NCI-H524 treated with DMSO at 0.1 percent for 48 hours (cell line): ENCODE results near the gene AURKAIP1.

Experiments used
- DNase-seq: peaks from one replicate; lab custom pipeline; 2025; lab: John Stamatoyannopoulos, UW

AURKAIP1 gene

DNA sequence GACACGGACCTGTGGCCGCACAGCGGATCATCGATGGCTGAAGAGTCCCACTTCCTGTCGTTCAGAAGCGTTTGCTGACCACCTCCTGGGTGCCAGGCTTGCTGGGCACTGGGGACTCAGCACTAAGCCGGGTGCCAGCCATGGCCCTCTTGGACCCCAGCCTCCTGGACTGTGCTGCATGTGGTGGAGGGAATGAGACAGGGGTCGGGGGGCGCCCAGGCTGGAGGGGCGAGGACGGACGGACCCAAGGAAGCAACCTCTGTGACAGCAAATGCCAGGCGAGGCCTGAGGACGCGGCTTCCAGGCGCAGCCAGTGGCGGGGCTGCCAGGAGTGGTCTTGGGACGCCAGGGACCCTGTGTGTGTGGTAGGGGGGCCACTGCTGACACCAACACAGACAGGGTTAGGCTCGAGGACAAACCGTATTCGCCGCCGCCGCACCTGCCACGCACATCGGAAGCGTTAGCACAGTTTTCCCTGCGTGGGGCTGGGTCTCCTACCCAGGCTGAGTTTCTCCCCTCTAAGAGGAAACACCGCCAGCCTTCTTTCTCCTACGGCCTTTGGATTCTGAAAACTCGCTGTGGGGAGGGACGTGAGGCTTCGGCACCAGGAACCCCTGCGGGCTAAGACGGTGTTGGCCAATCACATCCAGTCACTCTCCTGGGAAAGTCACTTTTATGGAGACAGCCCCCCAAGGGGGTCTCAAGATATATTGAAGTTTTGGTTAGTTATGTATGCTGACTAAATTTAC is 13.6 kb downstream of the AURKAIP1 start:
- DNase-seq, result no peak

DNA sequence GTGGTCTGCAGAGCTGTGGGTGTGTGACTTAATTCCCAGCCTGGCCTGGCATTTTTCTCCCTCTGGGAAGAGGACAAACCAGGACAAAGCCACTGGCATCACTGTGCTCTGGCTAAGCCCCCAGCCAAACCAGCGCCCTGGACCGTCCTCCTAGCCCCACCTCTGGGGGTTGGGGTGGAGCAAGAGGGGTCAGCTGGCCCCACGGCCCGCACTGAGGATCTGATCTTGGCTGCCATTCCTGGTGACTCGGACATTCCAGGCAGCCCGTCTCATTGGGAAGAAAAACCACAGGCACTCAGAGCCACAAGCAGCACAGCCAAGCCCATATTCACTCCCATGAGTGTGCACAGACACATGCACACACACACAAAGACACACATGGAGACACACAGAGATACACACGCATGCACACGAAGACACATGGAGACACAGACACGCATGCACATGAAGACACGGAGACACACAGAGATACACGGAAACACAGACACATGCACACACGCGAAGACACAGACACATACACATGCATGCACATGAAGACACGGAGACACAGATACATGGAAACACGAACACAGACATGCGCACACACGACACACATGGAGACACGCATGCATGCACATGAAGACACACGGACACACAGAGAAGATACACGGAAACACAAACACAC is 14.4 kb downstream of the AURKAIP1 start:
- DNase-seq, result no peak

- no peak for DNase-seq
Measured at GRCh38 chr1:1359664-1360468, 15.1 kb downstream of the AURKAIP1 start.

- no peak for DNase-seq
Measured at GRCh38 chr1:1359308-1359663, 15.7 kb downstream of the AURKAIP1 start.

- DNase-seq, result no peak
Measured at GRCh38 chr1:1358433-1359271, 16.4 kb downstream of the AURKAIP1 start, which contains the start of gene MXRA8. MXRA8 (minus strand) TSS chr1:1358555; CDS start chr1:1358504, 51 bp downstream.

GRCh38 chr1:1357871-1358432 is 17.1 kb downstream of the AURKAIP1 start:
- DNase-seq, result no peak

- no peak for DNase-seq
Measured at GRCh38 chr1:1356796-1357401, 18.1 kb downstream of the AURKAIP1 start.

GRCh38 chr1:1356166-1356795 is 18.7 kb downstream of the AURKAIP1 start:
- no peak for DNase-seq

DNA sequence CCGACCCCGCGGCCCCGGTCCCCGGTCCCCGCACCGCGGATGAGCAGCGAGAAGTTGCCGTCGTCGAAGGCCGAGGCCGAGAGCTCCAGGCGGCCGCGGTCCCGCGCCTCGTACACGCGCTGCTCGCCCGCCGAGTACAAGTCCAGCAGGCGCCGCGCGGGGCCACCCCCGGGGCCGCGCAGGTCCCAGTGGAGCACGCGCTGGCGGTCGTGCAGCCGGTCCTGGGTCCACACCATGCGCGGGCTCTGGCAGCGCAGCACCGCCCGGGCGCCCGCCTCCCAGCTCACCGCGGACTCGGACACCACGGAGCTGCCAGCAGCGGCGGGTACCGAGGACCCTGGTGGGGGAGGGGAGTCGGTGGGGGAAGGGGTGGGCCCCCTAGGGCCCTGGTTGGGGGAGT is 19.6 kb downstream of the AURKAIP1 start:
- no peak for DNase-seq

DNA sequence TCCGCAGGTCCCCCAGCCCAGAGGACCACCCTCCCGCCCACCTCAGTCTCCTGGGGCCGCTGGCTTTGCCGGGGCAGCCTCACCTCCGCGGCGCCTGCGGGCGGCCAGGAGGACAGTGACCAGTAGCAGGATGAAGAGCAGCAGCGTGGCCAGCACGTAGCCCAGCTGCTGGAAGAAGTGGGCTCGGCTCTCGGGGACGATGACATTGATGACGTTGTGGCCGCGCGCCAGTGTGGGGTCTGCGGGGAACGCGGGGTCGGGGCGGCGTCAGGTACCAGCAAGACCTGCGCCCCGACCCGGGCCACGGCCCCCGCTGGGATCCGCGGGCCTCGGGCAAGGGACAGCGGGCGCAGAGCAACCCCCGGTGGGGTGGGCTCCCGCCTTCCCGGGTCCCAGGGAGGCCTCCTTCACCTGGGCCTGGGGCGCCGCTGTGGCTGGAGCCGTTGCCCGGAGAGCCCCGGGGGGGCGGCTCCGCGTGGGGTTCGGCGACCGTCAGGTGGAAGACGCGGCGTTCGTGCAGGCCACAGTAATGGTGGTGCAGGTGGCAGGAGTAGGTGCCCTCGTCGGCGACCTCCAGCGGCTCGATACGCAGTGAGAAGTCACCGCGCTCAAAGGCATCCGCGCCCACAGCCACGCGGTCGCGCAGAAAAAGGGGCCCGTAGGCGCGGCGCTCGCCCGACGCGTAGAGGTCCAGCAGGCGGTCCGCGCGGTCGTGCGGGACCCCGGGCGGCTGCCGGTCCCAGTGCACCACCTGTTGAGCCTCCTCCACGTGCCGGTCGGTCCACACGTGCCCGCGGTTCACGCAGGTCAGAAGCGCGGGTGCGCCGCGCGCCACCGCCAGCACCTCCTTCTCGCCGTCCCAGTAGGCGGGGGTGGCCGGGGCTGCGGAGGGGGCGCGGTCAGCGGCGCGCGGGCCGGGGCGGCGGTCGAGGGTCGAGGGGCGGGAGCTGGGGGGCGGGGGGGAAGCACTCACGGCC is 20.4 kb downstream of the AURKAIP1 start:
- DNase-seq, result no peak

GRCh38 chr1:1353389-1354151 is 21.4 kb downstream of the AURKAIP1 start:
- no peak for DNase-seq

- DNase-seq, result no peak
Measured at GRCh38 chr1:1352786-1353388, 22.1 kb downstream of the AURKAIP1 start.

GRCh38 chr1:1351511-1352427 is 23.2 kb downstream of the AURKAIP1 start:
- DNase-seq, result no peak

- DNase-seq, result no peak
Measured at GRCh38 chr1:1349256-1350012, 25.6 kb downstream of the AURKAIP1 start, which contains the start of gene DVL1. DVL1 (minus strand) TSS chr1:1349418; CDS start chr1:1349065, 353 bp downstream.

DNA sequence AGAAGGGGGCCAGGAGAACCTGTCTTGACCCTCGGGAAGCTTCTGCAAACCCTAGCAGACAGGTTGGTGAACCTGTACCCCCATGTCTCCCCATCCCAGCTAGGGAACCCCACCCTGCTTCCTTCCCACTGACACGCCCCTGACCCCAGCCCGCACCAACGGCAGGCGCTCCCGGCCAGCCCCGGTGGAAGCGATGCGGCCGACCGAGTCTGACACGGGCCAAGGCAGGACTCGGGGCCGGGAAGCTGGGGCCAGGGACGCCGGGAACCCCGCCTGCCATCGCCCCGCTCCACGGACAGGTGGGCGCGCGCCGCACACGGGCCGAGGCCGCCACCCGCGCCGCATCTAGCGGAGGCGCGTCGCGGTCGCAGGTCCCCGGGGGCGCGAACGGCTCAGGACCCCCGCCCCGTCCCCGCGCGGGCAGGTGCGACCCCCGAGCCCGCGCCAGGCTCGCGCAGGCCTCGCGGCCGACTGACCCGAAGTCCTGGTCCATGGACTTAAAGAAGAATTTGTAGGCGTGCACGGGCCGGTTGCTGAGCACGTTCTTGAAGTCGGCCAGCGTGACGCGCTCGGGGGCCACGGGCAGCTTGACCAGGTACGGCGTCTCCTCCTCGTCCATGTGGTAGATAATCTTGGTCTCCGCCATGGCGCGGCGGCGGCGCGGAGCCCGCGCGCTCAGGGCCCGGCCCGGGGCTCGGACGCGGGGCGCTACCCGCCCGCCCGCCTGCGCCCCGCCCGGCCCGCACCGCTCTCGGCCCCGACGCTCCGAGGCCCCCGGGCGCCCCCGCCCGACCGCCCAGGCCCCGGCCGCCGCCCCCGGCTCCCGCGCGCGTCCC is 26.4 kb downstream of the AURKAIP1 start:
- DNase-seq, result no peak
